Stimulated activated CD8-positive, alpha-beta memory T cell treated with anti-CD3 and anti-CD28 coated beads, Interleukin-7, amount 100 ng/mL, for 24 hours (primary cell): ENCODE data around the gene COBL.
"Not testable (repeated sequence)": the region's sequence is repeated elsewhere in the genome, so short reads cannot be mapped to it uniquely, and the experiment has no call there.

Source experiments
- DNase-seq: peaks from one replicate; pipeline ENCODE4 v3.0.0-alpha.2; 2020; ENCODE audit warnings: low read depth

The COBL gene

DNA sequence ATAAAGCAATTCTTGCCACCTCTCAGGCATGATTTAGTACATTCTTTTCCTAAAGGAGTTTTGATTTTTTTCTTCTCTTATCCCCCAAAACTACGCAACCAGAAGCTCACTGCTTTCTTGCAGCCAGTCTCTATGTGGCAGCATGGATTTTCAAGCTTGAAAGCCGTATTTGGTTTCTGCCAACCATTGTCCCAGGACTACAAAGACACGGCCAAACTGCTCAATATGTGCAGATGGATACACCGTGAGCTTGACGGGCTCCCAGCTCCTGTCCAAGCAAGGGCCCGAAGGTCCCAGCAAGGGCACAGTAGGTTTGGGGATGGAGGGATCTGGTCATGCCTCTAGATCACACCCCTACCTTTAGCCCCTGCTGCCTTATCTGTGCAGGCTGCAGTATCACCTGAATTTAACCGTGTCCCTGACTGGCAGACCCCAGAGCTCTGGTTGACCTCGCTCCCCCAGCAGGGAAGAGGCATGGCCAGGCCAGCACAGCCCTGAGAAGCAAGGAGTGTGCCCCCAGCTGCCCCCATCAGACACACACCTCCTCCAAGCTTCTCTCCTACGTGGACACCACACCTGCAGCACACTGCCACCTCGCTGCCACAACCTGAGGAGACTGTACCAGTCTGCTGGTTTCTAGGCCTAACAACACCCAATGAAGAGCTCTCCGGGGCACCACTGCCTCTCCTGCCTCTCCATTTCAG is 86.8 kb downstream of the COBL start:
- no peak for DNase-seq

DNA sequence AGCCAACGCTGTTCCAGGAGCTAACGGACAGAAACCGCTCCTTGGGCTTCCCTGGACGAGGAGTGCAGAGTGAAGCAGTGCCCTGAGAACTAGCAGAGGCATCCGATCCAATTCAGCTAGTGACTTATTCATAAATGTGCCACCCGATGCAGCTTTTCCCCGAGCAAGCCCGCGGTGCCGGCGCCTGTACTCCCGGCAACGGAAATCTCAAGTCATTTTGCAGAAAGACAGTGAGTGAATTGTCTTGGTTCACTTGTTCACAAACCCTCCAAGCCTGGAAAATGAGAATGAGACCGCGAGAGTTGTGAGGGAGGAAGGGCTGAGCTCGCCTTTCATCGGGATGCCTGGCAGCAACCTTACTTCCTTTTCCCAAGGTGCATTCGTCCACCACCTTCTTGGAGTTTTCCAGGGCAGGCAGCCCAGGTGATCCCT is 87.5 kb downstream of the COBL start:
- DNase-seq = no peak

DNA sequence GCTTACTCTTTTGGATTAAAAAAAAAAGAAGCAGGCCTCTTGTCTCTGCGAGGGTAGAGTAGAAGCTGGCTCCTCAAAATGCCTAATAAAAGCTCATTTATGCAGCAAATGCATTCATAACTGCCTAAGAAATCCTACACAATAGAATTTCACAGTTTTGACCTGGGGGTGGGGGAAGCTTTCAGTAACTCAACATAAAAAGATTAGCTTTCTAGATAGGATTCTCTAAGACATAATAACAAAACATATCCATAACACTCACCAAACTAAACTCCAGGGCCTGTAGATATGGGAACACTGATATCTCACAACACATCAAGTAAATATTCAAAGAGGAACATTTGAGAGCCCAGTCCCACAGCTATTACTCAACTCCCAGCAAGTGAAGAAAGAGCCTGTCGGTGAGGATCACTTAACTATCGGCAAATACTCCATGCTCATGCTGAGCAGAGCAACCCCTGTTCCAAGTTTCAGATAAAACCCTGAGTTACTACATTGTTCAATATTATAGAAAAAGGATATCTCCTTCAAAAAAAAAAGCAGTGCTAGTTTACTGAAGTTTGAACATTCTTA is 88.1 kb downstream of the COBL start:
- no peak for DNase-seq

DNA sequence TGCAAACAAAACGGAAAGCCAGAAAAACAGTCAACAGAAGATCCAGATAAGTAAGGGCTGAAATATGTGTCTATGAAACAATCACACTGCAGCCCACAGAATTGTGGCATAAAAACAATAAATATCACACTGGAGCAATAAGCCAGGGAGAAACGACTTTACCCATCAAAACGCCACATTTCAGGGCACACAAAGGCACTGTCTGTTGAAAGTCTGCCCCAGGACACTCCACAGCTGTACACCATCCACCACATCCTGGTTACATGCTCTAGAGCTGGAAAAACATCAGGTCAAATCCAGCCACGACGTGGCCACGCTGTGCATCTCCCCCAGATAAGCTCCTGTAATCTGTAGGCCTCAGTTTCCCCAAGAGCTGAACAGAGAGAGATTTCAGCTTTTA is 88.7 kb downstream of the COBL start:
- no peak for DNase-seq

DNA sequence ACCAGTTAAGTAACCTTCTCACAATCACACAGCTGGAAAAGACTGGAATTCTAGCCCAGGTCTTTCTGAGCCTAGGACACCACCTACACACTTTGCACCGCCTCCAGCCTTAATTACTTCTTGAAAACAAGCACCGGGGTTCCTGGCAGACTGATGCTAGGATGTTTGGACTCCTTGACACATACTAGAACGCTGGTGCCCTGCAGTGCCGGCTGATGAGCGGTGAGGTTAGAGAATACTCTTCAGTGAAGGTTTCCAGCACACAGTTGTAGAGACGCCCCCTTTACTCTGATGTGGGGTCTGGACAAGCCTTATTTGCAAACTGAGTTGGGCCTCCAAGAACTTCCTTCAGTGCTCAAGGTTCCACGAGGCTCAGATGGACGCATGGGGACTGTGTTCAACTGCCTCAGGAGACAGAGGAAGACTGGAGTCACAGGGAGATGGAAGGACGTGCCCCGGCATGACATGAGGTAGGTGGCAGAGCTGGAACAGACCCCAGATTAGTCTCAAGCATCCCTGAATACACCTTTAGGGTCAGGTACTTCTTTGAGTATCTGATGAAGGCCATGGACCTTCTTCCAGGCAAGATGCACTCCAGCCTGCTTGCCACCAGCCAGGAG is 89.6 kb downstream of the COBL start:
- DNase-seq = no peak

DNA sequence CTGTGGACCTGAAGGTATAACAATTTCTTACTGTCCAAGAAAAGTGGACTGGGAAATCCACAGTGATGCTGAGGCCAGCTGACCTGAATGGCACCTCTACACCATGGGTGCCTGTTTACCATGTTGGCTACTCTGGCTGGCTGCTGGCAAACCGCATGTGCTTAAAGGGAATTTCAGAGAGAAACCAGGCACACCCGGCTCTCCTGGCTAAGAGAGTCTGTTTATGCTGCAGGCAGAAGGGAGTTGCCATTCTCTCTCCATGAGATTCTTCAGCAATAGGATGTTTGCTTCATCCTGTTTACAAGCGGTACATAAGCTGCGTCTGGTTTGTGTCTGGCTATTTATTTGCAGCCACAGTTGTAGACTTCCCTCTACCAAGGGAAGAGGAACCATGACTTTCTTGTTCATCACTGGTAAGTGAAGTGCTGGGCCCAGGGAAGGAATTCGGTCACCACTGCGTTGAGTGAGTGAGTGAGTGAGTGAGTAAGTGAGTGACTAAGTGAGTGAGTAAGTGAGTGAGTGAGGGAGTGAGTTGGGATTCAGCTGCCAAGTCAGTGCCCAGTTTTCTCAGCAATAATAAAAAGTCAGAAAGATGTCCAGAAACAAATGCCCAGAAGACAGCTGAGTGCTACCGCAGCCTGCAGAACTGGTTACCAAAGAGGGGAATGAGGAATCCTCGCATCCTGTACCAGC is 90.4 kb downstream of the COBL start:
- no peak for DNase-seq

DNA sequence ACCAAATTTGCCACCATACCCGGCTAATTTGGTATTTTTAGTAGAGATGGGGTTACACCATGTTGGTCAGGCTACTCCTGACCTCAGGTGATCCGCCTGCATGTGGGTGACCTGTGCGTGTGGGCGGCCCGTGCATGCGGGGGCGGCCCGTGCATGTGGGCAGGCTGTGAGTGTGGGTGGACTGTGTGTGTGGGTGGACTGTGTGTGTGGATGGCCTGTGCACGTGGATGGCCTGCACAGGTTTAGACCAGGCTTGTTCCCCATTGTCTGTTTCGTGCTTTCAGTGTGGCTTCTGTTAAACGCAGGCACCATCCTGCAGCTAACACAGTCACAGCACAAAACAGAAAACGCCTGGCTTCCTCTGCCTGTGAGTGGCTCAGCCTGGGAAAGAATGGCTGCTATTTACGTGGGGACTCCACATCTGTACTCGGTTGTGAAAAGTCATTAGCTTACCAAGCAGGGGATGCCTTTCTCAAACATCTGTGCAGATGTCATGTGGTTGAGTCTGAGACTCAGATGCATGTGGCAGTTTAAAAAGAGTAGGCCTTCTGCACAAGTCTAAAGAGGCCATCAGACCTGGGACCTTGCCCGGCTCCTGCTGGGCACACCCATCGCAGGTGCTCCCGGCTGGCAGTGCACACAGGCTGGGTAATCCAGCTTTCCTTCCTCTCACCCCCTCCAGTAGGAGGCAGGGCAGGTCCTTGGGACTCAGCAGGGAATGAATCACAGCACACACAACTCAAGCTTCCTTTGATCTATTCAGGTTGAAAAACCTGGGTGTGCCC is 91.6 kb downstream of the COBL start:
- DNase-seq = no peak

DNA sequence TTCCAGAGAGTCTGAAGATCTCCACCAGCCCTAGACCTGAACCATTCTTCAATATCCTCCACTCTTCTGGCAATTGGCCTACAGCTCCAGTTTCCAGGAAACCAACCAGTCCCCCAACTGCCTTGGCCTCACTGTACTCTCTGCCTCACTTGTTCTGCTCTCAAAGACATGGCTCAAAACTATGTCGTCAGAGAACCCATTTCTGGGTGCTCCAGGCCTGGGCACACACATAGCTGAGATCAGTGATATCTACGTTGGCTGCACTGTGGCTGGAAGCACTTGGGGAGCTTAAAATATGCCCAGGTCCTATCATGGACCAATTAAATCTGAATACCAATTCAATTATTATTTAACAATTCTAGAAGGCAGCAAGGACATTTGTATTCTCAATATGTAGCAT is 93.1 kb downstream of the COBL start:
- no peak for DNase-seq

DNA sequence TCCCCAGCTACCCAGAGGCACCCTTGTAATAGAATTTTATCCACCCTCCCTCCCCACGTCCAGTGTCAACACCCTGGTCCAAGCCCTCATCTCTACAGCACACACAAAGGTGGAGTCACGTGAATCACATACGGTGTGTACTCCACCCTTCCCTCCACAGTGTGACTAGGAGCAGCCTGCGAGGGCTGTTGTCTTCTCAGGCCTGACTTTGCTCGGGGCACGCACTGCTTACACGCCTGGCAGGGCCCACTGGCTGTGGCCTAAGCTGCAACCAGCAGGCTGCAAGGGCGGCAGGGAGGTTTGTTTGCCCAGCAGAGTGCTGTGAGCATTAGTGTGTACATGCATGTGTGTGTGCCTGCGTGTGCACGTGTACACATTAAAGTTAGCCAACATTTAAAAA is 93.7 kb downstream of the COBL start:
- no peak for DNase-seq

DNA sequence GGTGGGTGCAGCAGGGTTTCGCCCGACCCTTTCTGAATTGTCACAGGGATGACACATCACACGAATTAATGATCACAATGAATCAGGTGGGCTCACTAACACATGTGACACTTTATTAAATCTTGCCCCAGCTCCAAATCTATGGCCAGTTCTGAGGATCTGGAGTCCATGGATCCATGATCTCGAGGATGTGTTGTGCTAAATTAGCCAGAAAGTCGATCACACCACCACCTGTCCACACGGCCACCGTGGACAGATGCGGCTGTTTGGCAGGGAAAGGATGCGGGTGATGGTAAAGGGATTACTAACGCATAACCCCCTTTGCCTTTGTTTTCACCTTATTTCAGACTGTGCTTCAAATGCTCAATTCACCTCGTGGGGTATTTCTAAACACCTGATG is 96.4 kb downstream of the COBL start:
- no peak for DNase-seq

DNA sequence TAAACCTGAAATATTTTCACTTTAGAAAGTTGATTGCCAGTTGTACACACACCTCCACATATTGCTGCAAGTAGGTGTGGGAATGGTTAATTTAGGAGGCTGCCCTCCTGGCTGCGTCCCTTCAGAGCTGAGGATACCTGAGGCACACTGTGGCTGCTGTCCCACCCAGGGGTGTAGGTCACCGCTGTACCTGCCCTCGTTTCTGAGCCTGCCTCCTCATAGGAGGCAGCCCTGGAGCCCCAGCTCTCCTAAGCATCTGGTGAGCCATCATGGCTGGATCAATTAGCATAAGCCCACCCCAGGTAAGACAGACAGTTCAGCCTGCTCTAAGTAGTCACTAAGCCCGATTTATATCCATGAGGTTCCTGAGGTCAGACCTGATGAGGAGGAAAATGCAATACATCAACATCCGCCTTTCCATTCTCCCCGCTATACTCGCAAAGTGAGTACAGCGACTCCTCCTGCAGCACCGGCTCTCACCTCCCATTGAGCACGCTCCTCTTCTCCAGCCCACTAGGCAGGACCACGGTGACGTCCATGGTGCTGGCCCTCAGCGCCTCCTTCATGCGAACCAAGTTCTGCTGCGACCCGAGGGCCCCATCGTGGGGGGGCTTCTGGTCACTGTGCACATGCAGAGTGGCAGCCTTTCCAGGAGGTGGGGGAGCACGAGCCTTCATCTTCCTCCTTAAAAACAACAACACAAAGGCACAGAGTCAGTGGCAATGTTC is 97.2 kb downstream of the COBL start:
- no peak for DNase-seq

DNA sequence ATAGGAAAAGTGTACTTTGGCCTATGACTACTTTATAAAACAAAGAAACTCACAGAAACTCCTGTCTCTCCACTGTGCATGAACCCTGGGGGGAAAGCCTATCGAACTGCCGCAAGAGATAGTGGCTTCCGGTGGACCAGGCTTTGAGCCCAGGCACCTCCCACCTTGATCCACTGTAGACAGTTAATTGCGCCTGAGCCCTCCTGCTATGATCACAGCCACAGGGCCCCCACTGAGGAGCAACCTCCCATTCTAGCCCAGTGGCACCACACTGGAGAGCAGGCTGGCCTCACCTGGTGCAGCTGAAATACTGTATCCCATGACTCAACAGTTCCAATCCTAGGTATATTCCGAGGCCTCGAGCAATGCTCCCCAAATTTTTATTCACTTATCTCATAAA is 98.8 kb downstream of the COBL start:
- no peak for DNase-seq

DNA sequence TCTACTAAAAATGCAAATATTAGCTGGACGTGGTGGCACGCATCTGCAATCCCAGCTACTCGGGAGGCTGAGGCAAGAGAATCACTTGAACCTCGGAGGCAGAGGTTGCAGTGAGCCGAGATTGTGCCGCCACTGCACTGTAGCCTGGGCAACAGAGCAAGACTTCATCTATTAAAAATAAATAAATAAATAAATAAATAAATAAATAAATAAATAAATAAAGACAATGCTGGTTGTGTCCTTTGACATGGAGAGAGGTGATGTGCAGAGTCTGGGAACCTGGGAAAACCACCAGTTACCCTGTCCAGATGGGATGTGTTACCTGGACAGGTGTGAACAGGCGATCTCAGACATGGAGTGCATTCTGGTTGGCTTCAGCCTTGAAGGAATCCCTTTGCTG is 102.5 kb downstream of the COBL start:
- no peak for DNase-seq

DNA sequence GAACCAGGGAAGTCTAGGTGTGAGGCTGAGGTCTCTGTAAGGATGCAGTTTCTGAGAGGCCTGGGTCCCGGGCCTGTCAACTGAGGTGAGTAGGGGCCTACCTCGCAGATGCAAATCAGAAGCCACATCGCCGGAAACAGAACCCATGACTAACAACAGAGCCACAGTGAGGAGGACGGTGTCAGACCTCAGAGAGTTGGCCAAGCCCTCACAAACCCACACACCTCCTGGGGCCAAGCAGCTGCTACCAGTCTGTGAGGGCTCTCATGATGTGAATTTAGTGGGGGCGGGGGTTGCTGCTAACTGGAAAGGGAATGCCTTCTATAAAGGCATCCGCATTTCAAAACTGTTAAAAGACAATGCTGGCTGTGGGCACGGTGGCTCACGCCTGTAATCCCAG is 103.0 kb downstream of the COBL start:
- DNase-seq = no peak

DNA sequence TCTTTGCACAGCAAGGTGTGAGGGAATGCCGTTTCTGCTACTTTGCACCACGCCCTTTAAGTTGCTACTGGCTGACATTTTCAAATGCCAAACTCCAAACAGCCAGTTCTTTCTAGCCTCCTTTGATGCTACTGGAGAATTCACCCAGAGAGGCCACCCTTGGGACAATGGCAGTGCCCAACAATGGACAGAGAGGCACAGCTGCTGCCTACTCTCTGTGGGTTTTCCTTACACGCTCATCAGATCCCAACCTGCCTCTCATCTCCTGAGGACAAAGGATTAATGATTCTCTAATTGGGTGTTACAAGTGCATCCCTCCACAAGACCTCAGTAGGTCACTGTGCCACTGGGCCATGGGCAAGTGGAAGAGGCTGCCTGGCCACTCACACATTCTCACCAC is 105.8 kb downstream of the COBL start:
- DNase-seq = no peak

DNA sequence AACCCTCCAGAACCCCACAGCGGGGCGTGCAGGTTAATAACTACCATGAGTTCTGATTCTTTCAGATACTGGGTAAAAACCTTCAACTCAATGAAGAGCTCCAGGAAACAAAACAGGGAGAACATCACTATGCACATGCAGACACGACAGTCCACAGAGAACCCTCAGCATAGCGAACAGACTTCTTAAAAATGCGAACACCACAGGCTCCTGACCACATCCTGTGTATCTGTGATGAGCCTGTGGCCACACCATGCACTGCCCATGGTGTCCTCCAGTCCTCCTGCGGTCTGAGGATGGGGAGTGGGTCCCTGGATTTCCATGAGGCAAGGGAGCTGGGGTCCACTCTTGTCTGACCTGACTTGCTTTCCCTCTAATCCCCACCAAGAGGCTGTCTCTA is 107.2 kb downstream of the COBL start:
- DNase-seq = no peak

DNA sequence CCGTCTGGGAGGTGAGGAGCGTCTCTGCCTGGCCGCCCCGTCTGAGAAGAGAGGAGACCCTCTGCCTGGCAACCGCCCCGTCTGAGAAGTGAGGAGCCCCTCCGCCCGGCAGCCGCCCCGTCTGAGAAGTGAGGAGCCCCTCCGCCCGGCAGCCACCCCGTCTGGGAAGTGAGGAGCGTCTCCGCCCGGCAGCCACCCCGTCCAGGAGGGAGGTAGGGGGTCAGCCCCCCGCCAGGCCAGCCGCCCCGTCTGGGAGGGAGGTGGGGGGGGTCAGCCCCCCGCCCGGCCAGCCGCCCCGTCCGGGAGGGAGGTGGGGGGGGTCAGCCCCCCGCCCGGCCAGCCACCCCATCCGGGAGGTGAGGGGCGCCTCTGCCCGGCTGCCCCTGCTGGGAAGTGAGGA is 108.5 kb downstream of the COBL start:
- DNase-seq = not testable (repeated sequence)

DNA sequence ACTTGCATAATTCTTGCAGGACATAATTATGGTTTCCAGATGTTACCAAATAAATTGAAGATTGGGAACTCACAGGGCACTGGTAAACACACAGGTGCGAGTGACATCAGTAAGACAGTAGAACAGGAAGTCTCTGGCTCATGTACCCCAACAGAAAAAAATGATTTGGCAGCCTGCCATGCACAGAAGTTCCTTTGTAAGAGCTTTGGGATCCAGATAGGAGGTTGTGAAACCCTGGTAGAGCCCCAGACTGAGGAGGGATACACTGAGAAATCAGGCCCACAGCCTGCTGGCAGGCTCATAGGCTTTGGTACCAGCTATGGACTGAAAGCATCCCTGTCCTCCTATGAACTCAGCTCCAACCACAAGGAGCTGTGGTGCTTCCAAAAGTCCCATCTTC is 118.0 kb downstream of the COBL start:
- DNase-seq = no peak

DNA sequence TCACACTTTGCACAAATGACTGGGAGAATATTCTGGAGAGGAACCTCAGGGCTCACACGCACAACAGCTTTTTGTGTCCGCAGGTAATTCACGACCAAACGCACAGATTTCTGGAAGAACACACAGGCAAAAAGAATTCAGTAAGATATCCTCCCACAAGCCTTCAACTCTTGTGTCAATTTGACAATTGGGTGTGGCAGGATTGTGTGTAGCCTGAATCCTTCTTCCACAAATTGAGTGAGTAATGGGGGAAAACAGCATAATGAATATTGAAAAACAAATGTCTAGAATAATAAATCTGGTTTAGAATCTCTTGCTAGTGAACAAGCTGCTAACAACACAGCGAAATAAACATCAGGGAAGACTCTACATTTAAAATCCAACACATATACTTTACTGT is 125.6 kb downstream of the COBL start:
- DNase-seq = no peak

DNA sequence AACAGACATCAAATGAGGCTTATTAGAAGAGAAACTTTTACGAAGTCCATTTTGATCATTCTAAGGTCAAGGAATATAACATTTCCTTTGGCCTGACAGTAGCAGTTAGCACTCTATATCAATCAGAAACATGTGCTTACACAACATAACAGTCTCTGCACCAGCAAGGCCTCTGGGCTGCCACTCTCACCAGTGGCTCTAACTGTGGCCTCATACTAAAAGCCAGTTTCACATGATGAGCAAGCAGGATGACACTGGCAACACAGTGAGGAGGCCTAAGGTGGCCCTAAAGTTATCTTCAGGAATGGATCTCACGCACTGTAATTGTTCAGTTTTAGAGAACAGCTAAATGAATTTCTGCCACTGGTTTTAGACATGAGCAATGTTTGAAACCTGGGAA is 126.8 kb downstream of the COBL start:
- DNase-seq = no peak

DNA sequence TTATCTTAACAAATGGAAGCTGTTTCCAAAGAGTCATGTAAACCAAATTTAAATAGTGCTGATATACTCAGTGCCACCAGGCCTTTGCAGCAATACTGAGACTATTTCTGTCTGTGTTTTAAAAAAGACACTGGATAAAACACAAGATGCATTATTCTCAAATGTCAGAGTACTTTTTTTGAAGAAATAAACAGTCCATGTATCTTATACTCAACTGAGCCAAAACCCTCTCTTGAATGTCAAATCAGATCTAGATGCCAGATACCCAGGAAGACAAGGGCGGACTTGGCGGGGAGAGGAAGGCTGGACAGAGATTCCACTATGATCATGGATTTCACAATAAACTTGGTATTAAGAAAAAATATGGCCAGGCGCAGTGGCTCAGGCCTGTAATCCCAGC is 127.6 kb downstream of the COBL start:
- DNase-seq = no peak

DNA sequence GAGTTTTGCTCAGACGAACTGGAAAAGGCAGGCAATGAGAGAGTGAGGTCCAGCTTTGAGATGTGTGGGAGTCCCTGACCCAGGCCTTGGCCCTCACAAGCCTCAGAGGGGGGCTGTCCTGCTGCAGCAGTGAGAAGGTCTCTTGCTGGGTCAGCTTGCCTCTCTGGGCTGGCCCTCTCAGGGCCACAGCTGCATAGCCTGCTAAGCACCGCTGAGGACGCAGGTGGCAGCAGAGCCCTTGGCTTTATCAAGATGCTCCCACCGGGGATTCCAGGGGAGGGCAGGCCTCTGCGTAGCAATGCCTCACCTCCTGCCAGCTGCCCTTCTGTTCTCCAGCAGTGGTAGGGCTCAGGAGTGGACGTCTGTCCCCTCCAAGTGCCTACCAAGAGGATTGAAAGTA is 128.7 kb downstream of the COBL start:
- no peak for DNase-seq
